ENCODE data around the gene GRK5.

- TF ChIP-seq CTCF (conservative IDR thresholded peaks at IDR 0.05; ENCODE audit: low read depth, low read length) (no peak), EZH2 (IDR thresholded peaks at IDR 0.05; ENCODE audit: borderline replicate concordance, low read depth, low read length, poor library complexity, severe bottlenecking) (no peak)
Measured at GRCh38 chr10:119425881-119426170, 218.5 kb downstream of the GRK5 start.
